AG04450 (cell line): ENCODE measurements around the gene STEAP3. TPM values are rescaled to one million over a fixed set of nuclear protein-coding genes. Genes with fewer than 3 reads are reported as not detected.

ENCODE experiments used
- CTCF ChIA-PET: fragments of 300-600, 350-600 bp; formaldehyde crosslinking; extraction: SDS; loops from one replicate; lab custom pipeline; 2022; ENCODE audit warnings: antibody characterized with exemption, inconsistent platforms; lab: Charles Lee
- POLR2A ChIA-PET: fragments of 350-600 bp; formaldehyde crosslinking; extraction: SDS; loops from one replicate; lab custom pipeline; 2021; ENCODE audit warnings: antibody characterized with exemption, inconsistent platforms; lab: Yijun Ruan, JAX
- DNase-seq: peaks from one replicate; pipeline ENCODE4 v3.0.0-alpha.2; 2011; ENCODE audit warnings: low read depth, low spot score
- H3K27ac ChIP-seq: one replicate; pipeline ENCODE4 v1.5.1; 2012; ENCODE audit warnings: low read depth, low read length, control low read depth
- H3K27me3 ChIP-seq: one replicate; pipeline ENCODE4 v1.6.0; 2012; ENCODE audit warnings: low read length; ENCODE audit not compliant: control insufficient read depth, insufficient read depth
- H3K4me3 ChIP-seq: 2 replicates; pipeline ENCODE4 v1.5.1; 2011; ENCODE audit warnings: mild to moderate bottlenecking, low read depth, low read length, control low read depth
- H3K9me3 ChIP-seq: 2 replicates; pipeline ENCODE4 v1.5.1; 2012; ENCODE audit warnings: low read length; ENCODE audit not compliant: control insufficient read depth, insufficient read depth
- polyA plus RNA-seq: library from polyadenylated mRNA; depleted of rRNA; stranded (reverse); fragments of >200 nt; gene quantifications from 2 replicates; pipeline ENCODE4 v1.2.3, GENCODE V29; 2011
- TF ChIP-seq, protein P1 (sequence below): IDR thresholded peaks from 2 replicates; pipeline ENCODE4 v1.5.1; 2011; ENCODE audit warnings: low read depth, low read length, control low read depth, inconsistent platforms

Gene STEAP3
- polyA plus RNA-seq, 1 experiment: 34.3 TPM

DNA sequence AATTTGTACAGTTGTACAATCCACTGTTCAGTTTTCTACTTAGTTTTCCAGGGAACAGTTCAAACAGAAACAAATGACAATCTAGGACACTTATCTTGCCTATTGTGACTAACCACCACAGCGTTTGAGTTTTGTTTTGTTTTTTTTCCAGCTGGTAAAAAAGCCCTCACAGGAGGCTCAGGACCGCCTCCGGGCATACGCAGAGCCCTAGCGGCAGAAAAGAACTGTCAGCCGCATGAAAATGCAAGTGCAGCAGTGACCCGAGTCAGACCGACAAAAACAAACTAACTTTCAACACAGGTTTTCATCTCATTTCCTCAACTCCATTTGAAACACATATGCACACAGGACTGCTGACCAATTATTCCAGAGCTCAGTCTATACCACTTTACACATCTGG lies 68.6 kb downstream of the STEAP3 start:
- DNase-seq: no peak
- Histone ChIP-seq H3K27ac (no peak overlapping the region), H3K9me3 (no peaks in the 10 kb centered on the region), H3K4me3 (no peak overlapping the region), H3K27me3 (no peaks in the 10 kb centered on the region)
- ChIA-PET POLR2A (no interaction called here), CTCF (interaction anchor here (1.1 to 4.5 kb wide), 13 partner anchors 11 to 411 kb away, joined by 3 to 41 read pairs (median 22); no protein-coding TSS in a partner anchor)
- TF ChIP-seq, protein P1, sequence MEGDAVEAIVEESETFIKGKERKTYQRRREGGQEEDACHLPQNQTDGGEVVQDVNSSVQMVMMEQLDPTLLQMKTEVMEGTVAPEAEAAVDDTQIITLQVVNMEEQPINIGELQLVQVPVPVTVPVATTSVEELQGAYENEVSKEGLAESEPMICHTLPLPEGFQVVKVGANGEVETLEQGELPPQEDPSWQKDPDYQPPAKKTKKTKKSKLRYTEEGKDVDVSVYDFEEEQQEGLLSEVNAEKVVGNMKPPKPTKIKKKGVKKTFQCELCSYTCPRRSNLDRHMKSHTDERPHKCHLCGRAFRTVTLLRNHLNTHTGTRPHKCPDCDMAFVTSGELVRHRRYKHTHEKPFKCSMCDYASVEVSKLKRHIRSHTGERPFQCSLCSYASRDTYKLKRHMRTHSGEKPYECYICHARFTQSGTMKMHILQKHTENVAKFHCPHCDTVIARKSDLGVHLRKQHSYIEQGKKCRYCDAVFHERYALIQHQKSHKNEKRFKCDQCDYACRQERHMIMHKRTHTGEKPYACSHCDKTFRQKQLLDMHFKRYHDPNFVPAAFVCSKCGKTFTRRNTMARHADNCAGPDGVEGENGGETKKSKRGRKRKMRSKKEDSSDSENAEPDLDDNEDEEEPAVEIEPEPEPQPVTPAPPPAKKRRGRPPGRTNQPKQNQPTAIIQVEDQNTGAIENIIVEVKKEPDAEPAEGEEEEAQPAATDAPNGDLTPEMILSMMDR: peak; percentile 36

DNA sequence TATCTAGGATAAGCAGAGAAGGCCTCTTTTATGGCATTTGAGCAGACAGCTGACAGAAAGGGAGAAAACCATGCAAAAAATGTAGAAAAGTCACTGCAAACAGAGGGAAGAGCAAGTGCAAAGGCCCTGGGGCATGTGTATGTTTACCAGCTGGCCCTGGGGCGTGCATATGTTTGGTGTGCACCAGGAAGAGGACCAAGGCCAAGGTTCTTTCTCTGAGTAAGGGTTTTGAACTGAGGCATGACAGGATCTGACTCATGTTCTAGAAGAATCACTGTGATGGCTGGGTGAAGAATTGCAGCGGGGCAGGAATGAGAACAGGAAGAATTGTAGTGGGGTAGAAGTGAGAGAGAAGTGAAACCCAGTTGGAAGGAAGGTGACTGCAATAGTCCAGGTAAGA lies 69.6 kb downstream of the STEAP3 start:
- no peaks in the 10 kb centered on the region for H3K27me3 ChIP-seq
- H3K9me3 ChIP-seq: no peaks in the 10 kb centered on the region
- H3K27ac ChIP-seq: no peak overlapping the region
- no peak for DNase-seq
- ChIA-PET CTCF (interaction anchor here (2.9 to 4.5 kb wide), 2 partner anchors 12 to 282 kb away, joined by 27 to 29 read pairs; no protein-coding TSS in a partner anchor), POLR2A (interaction anchor here (0.5 kb wide), 1 partner anchor 62 kb away, joined by 7 read pairs; no protein-coding TSS in a partner anchor)
- TF ChIP-seq, protein P1: no peak
- no peak overlapping the region for H3K4me3 ChIP-seq

DNA sequence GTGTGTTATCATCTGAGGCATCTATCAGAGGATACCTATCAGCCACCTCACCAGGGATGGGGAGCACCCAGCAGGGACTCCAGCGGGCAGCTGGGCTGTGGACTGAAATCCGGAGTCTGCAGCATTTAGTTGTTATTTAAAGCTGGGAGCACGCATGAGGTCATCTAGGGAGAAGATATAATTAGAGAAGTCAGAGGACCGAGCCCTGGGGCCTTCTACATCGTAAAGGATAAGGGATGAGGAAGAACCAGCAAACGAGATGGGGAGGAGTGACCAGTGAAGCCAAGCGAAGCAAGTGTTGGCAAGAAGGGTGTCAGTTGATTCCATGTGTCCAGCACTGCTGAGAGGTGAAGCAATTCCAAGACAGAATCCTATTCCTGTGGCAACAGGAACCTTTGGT lies 70.3 kb downstream of the STEAP3 start:
- no peaks in the 10 kb centered on the region for H3K9me3 ChIP-seq
- no peaks in the 10 kb centered on the region for H3K27me3 ChIP-seq
- no peak for DNase-seq
- ChIA-PET CTCF (interaction anchor here (4.5 kb wide), 1 partner anchor 13 kb away, joined by 27 read pairs; no protein-coding TSS in a partner anchor), POLR2A (no interaction called here)
- TF ChIP-seq, protein P1: no peak
- H3K27ac ChIP-seq: no peak overlapping the region
- no peak overlapping the region for H3K4me3 ChIP-seq

DNA sequence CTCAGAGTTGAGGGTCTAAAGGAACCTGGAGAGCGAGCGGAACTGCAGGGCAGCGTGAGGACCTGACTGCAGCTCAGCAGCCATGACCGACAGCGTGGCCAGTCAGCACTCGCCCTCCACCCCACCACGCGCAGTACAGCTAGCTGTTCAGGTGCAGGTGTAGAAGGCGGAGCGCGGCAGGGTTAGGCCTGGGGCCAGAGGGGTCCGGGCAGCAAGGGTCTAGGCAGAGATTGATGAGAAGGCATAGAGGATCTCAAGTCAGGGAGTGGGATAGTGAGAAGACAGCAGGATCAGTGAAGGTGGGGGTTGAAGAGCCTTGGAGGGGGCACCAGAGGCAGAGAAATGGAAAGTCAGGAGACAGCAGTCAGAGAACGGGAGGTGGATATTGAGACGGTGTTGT lies 71.0 kb downstream of the STEAP3 start:
- no peak for DNase-seq
- ChIA-PET POLR2A (no interaction called here), CTCF (no interaction called here)
- H3K4me3 ChIP-seq: no peak overlapping the region
- H3K9me3 ChIP-seq: no peaks in the 10 kb centered on the region
- no peaks in the 10 kb centered on the region for H3K27me3 ChIP-seq
- TF ChIP-seq, protein P1: no peak
- H3K27ac ChIP-seq: no peak overlapping the region

DNA sequence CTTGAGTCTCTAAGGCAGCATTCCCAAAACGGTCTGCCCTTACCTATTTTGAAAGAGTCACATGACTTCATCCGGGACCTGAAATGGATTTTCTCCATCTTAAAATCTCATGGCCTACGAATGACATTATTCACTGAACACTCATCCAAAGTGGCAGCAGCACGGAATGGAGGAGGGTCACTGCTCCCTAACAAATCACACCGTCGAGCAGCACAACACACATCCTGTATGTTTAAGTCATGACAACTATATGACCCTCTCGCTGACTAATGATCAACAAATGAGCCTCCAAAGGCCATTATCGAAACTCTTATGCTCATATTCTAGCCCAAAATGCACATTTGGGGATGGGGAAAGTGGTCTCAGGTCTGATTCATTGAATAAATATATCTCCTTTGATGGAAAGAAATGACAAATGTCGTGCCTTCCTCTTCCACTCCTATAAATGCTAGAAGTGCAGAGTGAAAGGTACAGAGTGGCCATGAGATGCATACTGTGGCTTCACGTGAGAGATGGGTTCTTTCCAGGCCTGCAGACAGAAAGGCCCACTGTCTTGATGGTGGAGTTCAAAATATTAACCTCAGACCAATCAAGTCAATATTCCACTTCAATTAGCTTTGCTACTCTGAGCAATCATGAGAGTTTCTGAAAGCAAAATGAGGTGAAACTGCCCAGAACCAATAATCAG lies 72.2 kb downstream of the STEAP3 start:
- ChIA-PET POLR2A (no interaction called here), CTCF (no interaction called here)
- no peaks in the 10 kb centered on the region for H3K27me3 ChIP-seq
- DNase-seq: no peak
- TF ChIP-seq, protein P1: no peak
- H3K4me3 ChIP-seq: no peak overlapping the region
- H3K9me3 ChIP-seq: no peaks in the 10 kb centered on the region
- H3K27ac ChIP-seq: no peak overlapping the region
